HG03565 (cell line): ENCODE results near the gene BEGAIN.

Experiments
- ATAC-seq: cut with Tn5 transposase; IDR thresholded peaks from one replicate; pipeline ENCODE4 v1.9.1; 2021; ENCODE audit warnings: mild to moderate bottlenecking, moderate library complexity; ENCODE audit not compliant: unreplicated experiment

The BEGAIN gene

GRCh38 chr14:100539766-100540140 is 47.5 kb downstream of the BEGAIN start:
- no peak for ATAC-seq

GRCh38 chr14:100539003-100539660 is 48.1 kb downstream of the BEGAIN start:
- ATAC-seq, result no peak

- no peak for ATAC-seq
Measured at GRCh38 chr14:100538351-100539002, 48.7 kb downstream of the BEGAIN start.

- ATAC-seq, result no peak
Measured at GRCh38 chr14:100537446-100538350, 49.5 kb downstream of the BEGAIN start.

GRCh38 chr14:100536721-100537445 is 50.3 kb downstream of the BEGAIN start:
- ATAC-seq, result no peak

GRCh38 chr14:100536121-100536510 is 51.1 kb downstream of the BEGAIN start:
- ATAC-seq, result no peak

GRCh38 chr14:100535287-100536120 is 51.7 kb downstream of the BEGAIN start:
- no peak for ATAC-seq

GRCh38 chr14:100534528-100535286 is 52.5 kb downstream of the BEGAIN start:
- no peak for ATAC-seq

- no peak for ATAC-seq
Measured at GRCh38 chr14:100533656-100534485, 53.3 kb downstream of the BEGAIN start.

GRCh38 chr14:100532906-100533655 is 54.1 kb downstream of the BEGAIN start:
- ATAC-seq, result no peak

- ATAC-seq, result no peak
Measured at GRCh38 chr14:100532154-100532861, 54.9 kb downstream of the BEGAIN start.

GRCh38 chr14:100531152-100532121 is 55.8 kb downstream of the BEGAIN start:
- ATAC-seq, result no peak

- ATAC-seq, result no peak
Measured at GRCh38 chr14:100530270-100531072, 56.7 kb downstream of the BEGAIN start.

GRCh38 chr14:100529561-100530031 is 57.6 kb downstream of the BEGAIN start:
- ATAC-seq, result no peak

GRCh38 chr14:100528962-100529560 is 58.2 kb downstream of the BEGAIN start:
- ATAC-seq, result no peak
